Lung microvascular endothelial cell (primary cell): ENCODE measurements around the gene APOC3. TPM values are rescaled to one million over a fixed set of nuclear protein-coding genes. Genes with fewer than 3 reads are reported as not detected.
A peak's percentile ranks its signal among the peaks of the same experiment; 100 is the strongest.

Experiments used
- DNase-seq, 2 donors: peaks; one replicate each; pipeline versions ENCODE4 v3.0.0 to v3.0.0-alpha.2; 2010; ENCODE audit warnings: low read depth in 2 of 2
- total RNA-seq: library from RNA; depleted of rRNA; stranded (reverse); fragments of >200 nt; gene quantifications from 2 replicates; pipeline ENCODE4 v1.2.1, GENCODE V29; 2014

Gene APOC3
- total RNA-seq, 1 donor from 2014 or later: not detected

- DNase-seq: no peak
Observed at GRCh38 chr11:116804001-116804400, 25.7 kb upstream of the APOC3 start.

- DNase-seq: no peak
Observed at GRCh38 chr11:116807601-116808261, 22.0 kb upstream of the APOC3 start.

GRCh38 chr11:116808262-116809175 lies 21.2 kb upstream of the APOC3 start:
- peak in 1 of 2 donors; percentile 47 for DNase-seq

GRCh38 chr11:116811194-116811593 lies 18.5 kb upstream of the APOC3 start:
- no peak for DNase-seq

GRCh38 chr11:116812109-116812508 lies 17.6 kb upstream of the APOC3 start:
- no peak for DNase-seq

GRCh38 chr11:116813170-116813569 lies 16.5 kb upstream of the APOC3 start:
- no peak for DNase-seq

GRCh38 chr11:116813781-116814471 lies 15.8 kb upstream of the APOC3 start:
- DNase-seq: no peak

- no peak for DNase-seq
Observed at GRCh38 chr11:116814502-116814901, 15.2 kb upstream of the APOC3 start.

- DNase-seq: no peak
Observed at GRCh38 chr11:116819049-116819448, 10.7 kb upstream of the APOC3 start.

- no peak for DNase-seq
Observed at GRCh38 chr11:116821050-116821918, 8.4 kb upstream of the APOC3 start.

GRCh38 chr11:116822575-116822974 lies 7.1 kb upstream of the APOC3 start:
- DNase-seq: no peak

GRCh38 chr11:116823031-116823843 lies 6.5 kb upstream of the APOC3 start, which contains the start of gene APOA4:
APOA4 (minus strand) TSS chr11:116823304; CDS start chr11:116823191, 113 bp downstream.
- DNase-seq: no peak

GRCh38 chr11:116825434-116825833 lies 4.3 kb upstream of the APOC3 start:
- no peak for DNase-seq

- no peak for DNase-seq
Observed at GRCh38 chr11:116825854-116826750, 3.6 kb upstream of the APOC3 start.

GRCh38 chr11:116826751-116827431 lies 2.8 kb upstream of the APOC3 start:
- DNase-seq: no peak

- no peak for DNase-seq
Observed at GRCh38 chr11:116827461-116827860, 2.2 kb upstream of the APOC3 start.

GRCh38 chr11:116828632-116829524 lies 829 bp upstream of the APOC3 start:
- no peak for DNase-seq
